Ishikawa (cell line): ENCODE results near the gene INPP5B.

Experiments used
- CEBPB ChIP-seq: IDR thresholded peaks from 2 replicates; pipeline ENCODE4 v1.6.1; 2012
- CREB1 ChIP-seq: IDR thresholded peaks from 2 replicates; pipeline ENCODE4 v1.6.1; 2012; ENCODE audit warnings: low read depth
- EGR1 ChIP-seq: IDR thresholded peaks from 2 replicates; pipeline ENCODE4 v1.6.1; 2012
- EP300 ChIP-seq: IDR thresholded peaks from 2 replicates; pipeline ENCODE4 v1.6.1; 2012; ENCODE audit warnings: borderline replicate concordance
- FOXM1 ChIP-seq: IDR thresholded peaks from 2 replicates; pipeline ENCODE4 v1.6.1; 2012; ENCODE audit warnings: low read depth, borderline replicate concordance
- MAX ChIP-seq: IDR thresholded peaks from 2 replicates; pipeline ENCODE4 v1.6.1; 2012
- NFIC ChIP-seq: IDR thresholded peaks from 2 replicates; pipeline ENCODE4 v1.6.1; 2012
- RAD21 ChIP-seq: IDR thresholded peaks from 2 replicates; pipeline ENCODE4 v1.6.1; 2012; ENCODE audit warnings: low read depth
- REST ChIP-seq: IDR thresholded peaks from 2 replicates; pipeline ENCODE4 v1.6.1; 2012; ENCODE audit warnings: low read depth, mild to moderate bottlenecking
- TAF1 ChIP-seq: IDR thresholded peaks from 2 replicates; pipeline ENCODE4 v1.6.1; 2012; ENCODE audit warnings: low read depth, mild to moderate bottlenecking
- TCF12 ChIP-seq: IDR thresholded peaks from 2 replicates; pipeline ENCODE4 v1.6.1; 2012; ENCODE audit warnings: low read depth
- TEAD4 ChIP-seq: IDR thresholded peaks from 2 replicates; pipeline ENCODE4 v1.6.1; 2012
- USF1 ChIP-seq: IDR thresholded peaks from 2 replicates; pipeline ENCODE4 v1.6.1; 2012
- YY1 ChIP-seq: IDR thresholded peaks from 2 replicates; pipeline ENCODE4 v1.6.1; 2012; ENCODE audit warnings: low read depth
- ZBTB7A ChIP-seq: IDR thresholded peaks from 2 replicates; pipeline ENCODE4 v1.6.1; 2012; ENCODE audit warnings: low read depth

The INPP5B gene

GRCh38 chr1:37958690-37959089 lies 11.8 kb upstream of the INPP5B start:
- TF ChIP-seq FOXM1 = no peak
- TF ChIP-seq TEAD4 = peak; percentile 78

DNA sequence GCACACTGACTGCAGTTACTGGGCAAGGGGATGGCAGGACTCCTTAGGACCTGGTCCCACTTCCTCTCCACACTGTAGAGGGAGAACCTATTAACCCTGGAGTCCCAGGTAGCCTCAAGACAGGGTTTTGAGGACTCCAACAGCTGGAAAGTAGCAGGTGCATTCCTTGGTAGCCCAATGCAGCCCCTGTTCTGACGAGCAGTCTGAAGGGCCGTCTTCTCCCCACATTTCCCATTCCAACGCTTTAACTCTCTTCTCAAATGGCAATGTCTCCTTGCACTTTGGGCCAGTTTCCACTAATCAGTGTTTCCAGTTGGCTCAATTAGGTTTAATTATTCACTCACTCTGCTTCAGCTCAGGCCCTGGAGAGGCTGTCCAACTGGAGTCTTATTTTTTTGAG lies 8.8 kb upstream of the INPP5B start:
- TF ChIP-seq YY1 (no peak), TEAD4 (no peak), TCF12 (no peak), NFIC (no peak), REST (no peak), ZBTB7A (no peak), FOXM1 (no peak), MAX (no peak), RAD21 (no peak), USF1 (no peak), CREB1 (no peak), CEBPB (no peak), TAF1 (no peak), EP300 (no peak), EGR1 (no peak)

DNA sequence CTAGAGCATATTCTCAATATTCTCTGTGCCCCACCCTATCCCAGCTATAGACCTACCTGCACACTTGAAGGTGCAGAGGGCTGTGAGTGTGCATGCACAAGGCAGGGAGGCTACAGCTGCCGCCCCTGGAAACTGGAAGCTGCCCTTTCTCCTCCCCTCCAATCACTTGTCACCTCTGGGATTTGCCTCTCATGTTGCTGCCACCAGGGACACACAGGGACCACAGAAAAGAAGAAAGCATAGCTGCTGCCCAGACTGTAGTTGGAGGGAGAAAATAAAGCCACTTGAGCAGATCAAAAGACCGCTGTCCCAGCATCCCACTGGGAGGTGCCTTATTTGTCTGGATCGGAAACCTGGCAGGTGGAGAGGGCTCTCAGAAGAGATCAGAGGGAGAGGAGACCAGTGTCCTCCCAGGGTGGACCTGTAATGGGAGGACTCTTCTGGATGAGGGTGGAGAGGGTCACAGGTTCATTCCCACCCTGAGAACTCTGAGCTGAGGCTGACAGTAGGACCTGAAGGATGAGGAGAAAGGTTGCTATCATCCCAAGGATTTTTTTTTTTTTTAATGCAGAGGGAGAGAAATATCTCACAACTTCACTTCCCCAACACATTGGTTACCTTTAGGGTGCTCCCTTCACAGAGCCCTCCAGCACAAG lies 7.6 kb upstream of the INPP5B start:
- no peak for TF ChIP-seq TEAD4
- TF ChIP-seq USF1 = no peak
- TF ChIP-seq RAD21 = no peak
- no peak for TF ChIP-seq YY1
- TF ChIP-seq FOXM1 = no peak
- TF ChIP-seq ZBTB7A = no peak
- no peak for TF ChIP-seq TCF12
- TF ChIP-seq TAF1 = no peak
- TF ChIP-seq EGR1 = no peak
- no peak for TF ChIP-seq EP300
- TF ChIP-seq CREB1 = no peak
- TF ChIP-seq MAX = no peak
- TF ChIP-seq CEBPB = no peak
- TF ChIP-seq REST = no peak
- TF ChIP-seq NFIC = no peak

DNA sequence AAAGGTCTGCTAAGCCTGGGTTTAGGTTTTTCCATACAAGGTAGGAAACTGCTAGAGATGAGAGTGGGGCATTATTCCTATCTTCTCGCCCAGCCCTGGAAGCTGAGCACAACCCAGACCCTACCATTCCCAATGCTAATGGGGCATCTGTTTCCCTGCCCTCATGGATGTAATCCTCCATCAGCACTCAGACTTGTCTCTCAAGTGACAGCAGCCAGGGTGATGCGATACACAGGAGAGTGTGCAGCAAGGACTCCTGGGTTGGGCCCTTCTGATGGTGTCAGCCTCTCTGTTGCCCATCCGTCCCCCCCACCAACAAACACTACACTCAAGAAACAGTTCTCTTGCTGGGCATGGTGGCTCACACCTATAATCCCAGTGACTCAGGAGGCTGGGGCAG lies 5.9 kb upstream of the INPP5B start:
- TF ChIP-seq YY1 (no peak), USF1 (no peak), FOXM1 (no peak), TAF1 (no peak), ZBTB7A (no peak), EP300 (no peak), NFIC (no peak), RAD21 (no peak), TCF12 (no peak), CEBPB (no peak), CREB1 (no peak), TEAD4 (no peak), MAX (no peak), EGR1 (no peak), REST (no peak)
